DND-41 (cell line): ENCODE results near the gene PAEP.

Source experiments
- CTCF ChIP-seq: IDR thresholded peaks from 2 replicates; pipeline ENCODE4 v1.5.1; 2012; ENCODE audit warnings: borderline replicate concordance, low read length, moderate library complexity, mild to moderate bottlenecking; ENCODE audit not compliant: poor library complexity, severe bottlenecking; ENCODE audit errors: extremely low read depth
- EZH2 ChIP-seq: IDR thresholded peaks from 3 replicates; pipeline ENCODE4 v1.6.1; 2012; ENCODE audit warnings: borderline replicate concordance, low read depth, mild to moderate bottlenecking, moderate library complexity, low read length, inconsistent platforms; ENCODE audit not compliant: severe bottlenecking

- TF ChIP-seq CTCF (no peak), EZH2 (no peak)
Measured at GRCh38 chr9:135608294-135608998, 46.9 kb downstream of the PAEP start.
